Measurements from ENCODE around the gene MIB1. TPM values are rescaled to one million over a fixed set of nuclear protein-coding genes. Genes with fewer than 3 reads are reported as not detected.
A peak's percentile ranks its signal among the peaks of the same experiment; 100 is the strongest.

Gene MIB1
- 100 to 1,000 TPM in 1 of 4 donors, 10 to 100 TPM in 3; 25.9 to 121 (median 64.1) TPM for total RNA-seq

DNA sequence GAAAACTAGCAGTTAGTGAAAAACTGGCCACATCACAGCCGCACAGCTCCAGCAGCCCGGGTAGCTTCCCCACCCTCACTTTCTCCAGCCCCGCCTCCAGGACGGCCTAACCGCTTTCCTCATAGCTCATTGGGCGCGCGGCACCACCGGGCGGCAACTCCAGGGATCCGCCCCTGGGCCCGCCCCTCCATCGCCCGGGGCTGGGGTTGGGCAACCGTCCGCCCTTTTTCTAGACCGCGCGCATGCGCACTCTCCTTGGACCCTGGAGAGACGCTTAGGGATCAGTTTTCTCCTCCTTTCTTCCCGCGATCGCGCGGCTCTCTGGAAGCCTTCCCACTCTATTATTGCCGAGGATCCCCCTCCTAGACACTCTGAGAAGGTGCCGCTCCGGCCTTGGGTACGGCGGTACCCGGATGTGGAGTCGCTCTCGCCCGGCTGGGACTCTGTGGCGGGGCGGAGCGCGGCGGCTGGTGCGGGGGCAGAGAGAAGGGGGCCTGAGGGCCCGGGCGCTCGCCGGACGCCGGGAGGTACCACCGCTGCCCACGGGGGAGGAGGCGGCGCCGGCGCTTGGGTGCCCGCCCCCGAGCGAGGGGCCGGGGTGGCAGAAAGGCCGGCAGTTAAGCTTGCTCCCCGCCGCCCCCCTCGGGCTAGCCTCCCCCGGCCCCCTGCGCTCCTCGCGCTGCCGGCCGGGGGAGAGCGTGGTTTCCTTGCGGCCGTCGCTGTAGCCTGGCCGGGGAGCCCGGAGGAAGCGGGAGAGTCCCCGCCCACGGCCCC is at the start of gene MIB1:
TSS of gene MIB1 (plus strand) at position 255 of the 774 bp plus-strand sequence. CDS start 792 bp downstream, outside the sequence.
- no peaks in the 10 kb centered on the region for H3K36me3 ChIP-seq
- DNase-seq, result peak; percentile 98 to 99
- peak within 1 kb of the TSS; percentile 97 to 100 for H3K27ac ChIP-seq
- H3K9me3 ChIP-seq, result no peaks in the 10 kb centered on the region
- H3K4me1 ChIP-seq, result no peaks in the 10 kb centered on the region
- H3K27me3 ChIP-seq, result no peaks in the 10 kb centered on the region
- intact Hi-C loops (cut with DNase I; ENCODE audit: low total_unique reads), result no loop called here
- peak within 1 kb of the TSS; percentile 69 to 98 for H3K4me3 ChIP-seq
- TF ChIP-seq POLR2A (IDR thresholded peaks at IDR 0.05), result peak; percentile 78 to 79
- TF ChIP-seq, protein P1, sequence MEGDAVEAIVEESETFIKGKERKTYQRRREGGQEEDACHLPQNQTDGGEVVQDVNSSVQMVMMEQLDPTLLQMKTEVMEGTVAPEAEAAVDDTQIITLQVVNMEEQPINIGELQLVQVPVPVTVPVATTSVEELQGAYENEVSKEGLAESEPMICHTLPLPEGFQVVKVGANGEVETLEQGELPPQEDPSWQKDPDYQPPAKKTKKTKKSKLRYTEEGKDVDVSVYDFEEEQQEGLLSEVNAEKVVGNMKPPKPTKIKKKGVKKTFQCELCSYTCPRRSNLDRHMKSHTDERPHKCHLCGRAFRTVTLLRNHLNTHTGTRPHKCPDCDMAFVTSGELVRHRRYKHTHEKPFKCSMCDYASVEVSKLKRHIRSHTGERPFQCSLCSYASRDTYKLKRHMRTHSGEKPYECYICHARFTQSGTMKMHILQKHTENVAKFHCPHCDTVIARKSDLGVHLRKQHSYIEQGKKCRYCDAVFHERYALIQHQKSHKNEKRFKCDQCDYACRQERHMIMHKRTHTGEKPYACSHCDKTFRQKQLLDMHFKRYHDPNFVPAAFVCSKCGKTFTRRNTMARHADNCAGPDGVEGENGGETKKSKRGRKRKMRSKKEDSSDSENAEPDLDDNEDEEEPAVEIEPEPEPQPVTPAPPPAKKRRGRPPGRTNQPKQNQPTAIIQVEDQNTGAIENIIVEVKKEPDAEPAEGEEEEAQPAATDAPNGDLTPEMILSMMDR (IDR thresholded peaks at IDR 0.05), result peak in 1 of 4 experiments; percentile 5

DNA sequence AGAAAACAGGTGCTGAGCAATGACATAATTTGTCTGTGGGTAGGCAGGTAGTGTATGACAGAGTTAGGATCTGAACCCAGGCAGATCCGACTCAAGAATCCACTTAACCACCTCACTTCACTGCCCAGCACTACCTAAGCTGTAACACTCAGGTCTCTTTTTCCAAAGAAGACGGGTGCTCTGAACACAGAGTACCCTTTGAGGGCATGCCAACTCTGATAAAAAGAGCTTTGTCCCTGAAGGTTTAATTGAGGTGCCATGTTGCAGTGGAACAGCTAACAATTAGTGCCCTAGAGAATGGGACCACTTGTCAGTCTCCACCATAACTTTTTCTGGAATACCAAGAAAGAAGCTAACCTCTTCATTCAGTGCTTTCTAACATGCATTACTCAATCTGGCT is 47.3 kb upstream of the MIB1 start:
- TF ChIP-seq, protein P1 (IDR thresholded peaks at IDR 0.05), result no peak
- no peak for TF ChIP-seq POLR2A (IDR thresholded peaks at IDR 0.05)
- Histone ChIP-seq H3K27me3 (no peaks in the 10 kb centered on the region), H3K36me3 (no peaks in the 10 kb centered on the region), H3K27ac (no peak overlapping the region), H3K4me1 (no peaks in the 10 kb centered on the region), H3K9me3 (peaks cover 0 to 14% of the 10 kb centered on the region in 2 donors), H3K4me3 (no peak overlapping the region)
- DNase-seq, result no peak
- intact Hi-C loops (cut with DNase I; ENCODE audit: low total_unique reads), result no loop called here

DNA sequence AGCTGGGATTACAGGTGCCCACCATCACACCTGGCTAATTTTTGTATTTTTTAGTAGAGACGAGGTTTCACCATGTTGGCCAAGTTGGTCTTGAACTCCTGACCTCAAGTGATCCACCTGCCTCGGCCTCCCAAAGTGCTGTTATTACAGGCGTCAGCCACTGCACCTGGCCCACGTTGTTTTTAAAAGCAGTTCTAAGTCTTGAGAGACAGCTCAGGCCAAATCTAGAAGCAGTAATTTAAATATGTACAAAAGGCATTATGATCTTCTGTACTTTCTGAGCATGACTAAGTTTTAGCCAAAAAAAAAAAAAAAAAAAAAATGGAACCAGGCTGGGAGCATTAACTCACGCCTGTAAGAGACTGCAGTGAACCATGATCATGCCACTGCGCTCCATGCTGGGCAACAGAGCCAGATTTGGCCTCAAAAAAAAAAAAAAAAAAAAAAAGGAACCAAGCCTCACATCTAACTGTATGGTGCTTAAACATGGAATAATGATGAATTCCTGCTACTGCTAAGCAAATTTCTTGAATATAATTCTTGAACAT is 40.0 kb upstream of the MIB1 start:
- Histone ChIP-seq H3K27ac (no peak overlapping the region), H3K9me3 (no peaks in the 10 kb centered on the region), H3K36me3 (no peaks in the 10 kb centered on the region), H3K4me1 (no peaks in the 10 kb centered on the region), H3K4me3 (no peak overlapping the region), H3K27me3 (no peaks in the 10 kb centered on the region)
- TF ChIP-seq, protein P1 (IDR thresholded peaks at IDR 0.05), result no peak
- TF ChIP-seq POLR2A (IDR thresholded peaks at IDR 0.05), result no peak
- no peak for DNase-seq
- intact Hi-C loops (cut with DNase I; ENCODE audit: low total_unique reads), result no loop called here

DNA sequence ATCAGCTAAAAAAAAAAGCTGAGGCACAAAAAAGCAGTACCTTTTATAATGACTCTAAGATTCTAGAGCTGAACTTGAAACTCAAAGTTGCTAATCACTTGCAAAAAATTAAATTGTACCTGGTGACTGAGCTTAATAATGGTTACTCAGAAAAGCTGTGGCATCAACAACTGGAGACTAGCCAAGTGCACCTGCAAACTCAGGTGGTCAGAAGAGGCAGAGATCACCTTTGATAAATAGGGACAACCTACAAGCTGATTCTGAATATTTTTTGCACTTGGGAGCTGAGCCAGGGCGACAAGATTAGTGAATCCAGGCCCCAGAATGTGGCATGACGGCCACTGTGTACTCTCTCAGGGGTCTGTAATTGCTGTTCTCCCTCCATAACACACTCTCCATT is 39.0 kb upstream of the MIB1 start:
- no peak overlapping the region for H3K4me3 ChIP-seq
- intact Hi-C loops (cut with DNase I; ENCODE audit: low total_unique reads), result no loop called here
- H3K4me1 ChIP-seq, result no peaks in the 10 kb centered on the region
- TF ChIP-seq, protein P1 (IDR thresholded peaks at IDR 0.05), result no peak
- no peak for TF ChIP-seq POLR2A (IDR thresholded peaks at IDR 0.05)
- H3K27ac ChIP-seq, result no peak overlapping the region
- DNase-seq, result no peak
- H3K27me3 ChIP-seq, result no peaks in the 10 kb centered on the region
- no peaks in the 10 kb centered on the region for H3K36me3 ChIP-seq
- H3K9me3 ChIP-seq, result no peaks in the 10 kb centered on the region

DNA sequence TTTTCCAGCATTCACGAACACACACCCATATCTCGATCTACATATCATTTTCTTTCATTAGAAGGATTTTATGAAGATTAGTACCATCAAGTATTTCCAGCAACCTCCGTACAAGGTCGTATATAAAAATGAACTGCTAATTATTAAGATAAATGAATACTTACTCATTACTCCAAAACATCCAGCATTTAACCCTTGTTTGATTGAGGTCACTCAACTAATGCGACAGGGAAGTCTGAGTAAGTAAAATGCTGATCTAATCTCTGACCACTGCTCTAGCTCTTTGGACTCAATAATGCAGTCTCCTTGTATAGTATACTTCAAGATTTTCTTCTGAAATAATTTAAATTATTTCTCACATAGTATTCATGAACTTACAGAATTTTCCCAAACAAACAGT is 38.0 kb upstream of the MIB1 start:
- TF ChIP-seq, protein P1 (IDR thresholded peaks at IDR 0.05), result no peak
- intact Hi-C loops (cut with DNase I; ENCODE audit: low total_unique reads), result no loop called here
- Histone ChIP-seq H3K27me3 (no peaks in the 10 kb centered on the region), H3K9me3 (no peaks in the 10 kb centered on the region), H3K36me3 (no peaks in the 10 kb centered on the region), H3K27ac (no peak overlapping the region), H3K4me3 (no peak overlapping the region), H3K4me1 (no peaks in the 10 kb centered on the region)
- DNase-seq, result no peak
